ENCODE data around the gene AP4S1.
A peak's percentile ranks its signal among the peaks of the same experiment; 100 is the strongest.
"Not testable (repeated sequence)": the region's sequence is repeated elsewhere in the genome, so short reads cannot be mapped to it uniquely, and the experiment has no call there.

Gene AP4S1

GRCh38 chr14:31086466-31086865 lies 61.0 kb downstream of the AP4S1 start:
- not testable (repeated sequence) for DNase-seq (ENCODE audit: low read depth)

- peak; percentile 76 for DNase-seq (ENCODE audit: low read depth)
Measured at GRCh38 chr14:31090883-31091764, 65.7 kb downstream of the AP4S1 start.

- no peak for DNase-seq (ENCODE audit: low read depth)
Measured at GRCh38 chr14:31092160-31092708, 66.8 kb downstream of the AP4S1 start.

- not testable (repeated sequence) for DNase-seq (ENCODE audit: low read depth)
Measured at GRCh38 chr14:31093884-31094839, 68.7 kb downstream of the AP4S1 start.

GRCh38 chr14:31095817-31096216 lies 70.4 kb downstream of the AP4S1 start:
- not testable (repeated sequence) for DNase-seq (ENCODE audit: low read depth)

GRCh38 chr14:31096255-31096654 lies 70.8 kb downstream of the AP4S1 start:
- peak; percentile 36 for DNase-seq (ENCODE audit: low read depth)

GRCh38 chr14:31097081-31097480 lies 71.6 kb downstream of the AP4S1 start:
- no peak for DNase-seq (ENCODE audit: low read depth)

- no peak for DNase-seq (ENCODE audit: low read depth)
Measured at GRCh38 chr14:31106768-31107167, 81.3 kb downstream of the AP4S1 start.

- no peak for DNase-seq (ENCODE audit: low read depth)
Measured at GRCh38 chr14:31109257-31109656, 83.8 kb downstream of the AP4S1 start.

- DNase-seq (ENCODE audit: low read depth), result no peak
Measured at GRCh38 chr14:31110872-31111271, 85.4 kb downstream of the AP4S1 start.

- no peak for DNase-seq (ENCODE audit: low read depth)
Measured at GRCh38 chr14:31113794-31114193, 88.3 kb downstream of the AP4S1 start.

GRCh38 chr14:31118892-31119291 lies 93.4 kb downstream of the AP4S1 start:
- no peak for DNase-seq (ENCODE audit: low read depth)

- no peak for DNase-seq (ENCODE audit: low read depth)
Measured at GRCh38 chr14:31122098-31122611, 96.7 kb downstream of the AP4S1 start.

- DNase-seq (ENCODE audit: low read depth), result no peak
Measured at GRCh38 chr14:31122921-31123320, 97.5 kb downstream of the AP4S1 start.

- no peak for DNase-seq (ENCODE audit: low read depth)
Measured at GRCh38 chr14:31124197-31124596, 98.7 kb downstream of the AP4S1 start.

GRCh38 chr14:31125231-31125630 lies 99.8 kb downstream of the AP4S1 start:
- no peak for DNase-seq (ENCODE audit: low read depth)

- DNase-seq (ENCODE audit: low read depth), result no peak
Measured at GRCh38 chr14:31126680-31127079, 101.2 kb downstream of the AP4S1 start.

GRCh38 chr14:31127690-31128089 lies 102.2 kb downstream of the AP4S1 start:
- no peak for DNase-seq (ENCODE audit: low read depth)

GRCh38 chr14:31128601-31129526 lies 103.4 kb downstream of the AP4S1 start:
- no peak for DNase-seq (ENCODE audit: low read depth)

GRCh38 chr14:31133133-31133532 lies 107.7 kb downstream of the AP4S1 start:
- no peak for DNase-seq (ENCODE audit: low read depth)

Data from non-pigmented ciliary epithelial cell (primary cell).